NCI-H345 treated with DMSO at 0.1 percent for 48 hours (cell line): ENCODE results near the gene MMEL1.
"Not testable (repeated sequence)": the region's sequence is repeated elsewhere in the genome, so short reads cannot be mapped to it uniquely, and the experiment has no call there.

ENCODE experiments used
- DNase-seq: peaks from one replicate; lab custom pipeline; 2025; ENCODE audit not compliant: unreplicated experiment; lab: John Stamatoyannopoulos, UW

Gene MMEL1

GRCh38 chr1:2628933-2629626 lies 3.7 kb downstream of the MMEL1 start:
- DNase-seq, result no peak

- no peak for DNase-seq
Measured at GRCh38 chr1:2628191-2628932, 4.5 kb downstream of the MMEL1 start.

- no peak for DNase-seq
Measured at GRCh38 chr1:2627746-2628145, 5.1 kb downstream of the MMEL1 start.

DNA sequence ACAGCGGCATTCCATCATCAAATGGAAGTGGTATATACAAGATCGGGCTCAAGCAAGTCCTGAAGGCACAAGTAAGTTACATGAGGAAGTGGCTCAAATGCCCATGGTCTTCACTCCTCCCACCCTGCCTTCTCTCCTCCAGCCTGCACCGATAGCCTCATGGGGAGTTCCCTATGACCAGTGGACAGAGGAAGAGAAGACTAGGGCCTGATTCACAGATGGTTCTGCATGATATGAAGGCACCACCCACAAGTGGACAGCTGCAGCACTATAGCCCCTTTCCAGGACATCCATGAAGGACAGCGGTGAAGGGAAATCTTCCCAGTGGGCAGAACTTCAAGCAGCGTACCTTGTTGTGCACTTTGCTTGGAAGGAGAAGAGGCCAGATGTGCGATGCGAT lies 7.1 kb downstream of the MMEL1 start:
- DNase-seq, result not testable (repeated sequence)

DNA sequence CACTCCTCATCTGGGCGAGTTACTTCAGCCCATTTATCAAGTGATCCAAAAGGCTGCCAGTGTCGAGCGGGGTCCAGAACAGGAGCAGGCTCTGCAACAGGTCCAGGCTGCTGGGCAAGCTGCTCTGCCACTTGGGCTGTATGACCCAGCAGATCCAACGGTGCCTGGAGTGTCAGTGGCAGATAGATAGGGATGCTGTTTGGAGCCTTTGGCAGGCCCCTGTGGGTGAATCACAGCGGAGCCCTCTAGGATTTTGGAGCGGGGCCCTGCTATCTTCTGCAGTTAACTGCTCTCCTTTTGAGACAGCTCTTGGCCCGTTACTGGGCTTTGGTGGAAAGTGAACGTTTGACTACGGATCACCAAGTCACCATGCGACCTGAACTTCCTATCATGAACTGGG lies 7.5 kb downstream of the MMEL1 start:
- no peak for DNase-seq

DNA sequence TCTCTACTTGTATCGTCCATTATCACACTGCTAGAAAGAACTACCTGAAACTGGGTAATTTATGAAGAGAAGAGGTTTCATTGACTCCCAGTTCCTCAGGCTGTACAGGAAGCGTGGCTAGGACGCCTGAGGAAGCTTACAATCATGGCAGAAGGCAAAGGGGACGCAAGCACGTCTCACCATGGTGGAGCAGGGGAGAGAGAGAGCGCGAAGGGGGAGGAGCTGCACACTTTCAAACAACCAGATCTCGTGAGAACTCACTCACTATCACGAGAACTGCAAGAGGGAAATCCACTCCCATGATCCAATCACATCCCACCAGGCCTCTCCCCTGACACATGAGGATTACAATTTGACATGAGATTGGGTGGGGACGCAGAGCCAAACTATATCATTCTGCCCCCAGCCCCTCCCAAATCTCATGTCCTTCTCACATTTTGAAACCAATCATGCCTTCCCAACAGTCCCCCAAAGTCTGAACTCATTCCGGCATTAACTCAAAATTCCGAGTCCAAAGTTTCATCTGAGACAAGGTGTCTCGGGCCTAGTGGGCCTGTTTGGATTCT lies 8.0 kb downstream of the MMEL1 start:
- DNase-seq, result no peak

- DNase-seq, result no peak
Measured at GRCh38 chr1:2623571-2624337, 9.1 kb downstream of the MMEL1 start.

DNA sequence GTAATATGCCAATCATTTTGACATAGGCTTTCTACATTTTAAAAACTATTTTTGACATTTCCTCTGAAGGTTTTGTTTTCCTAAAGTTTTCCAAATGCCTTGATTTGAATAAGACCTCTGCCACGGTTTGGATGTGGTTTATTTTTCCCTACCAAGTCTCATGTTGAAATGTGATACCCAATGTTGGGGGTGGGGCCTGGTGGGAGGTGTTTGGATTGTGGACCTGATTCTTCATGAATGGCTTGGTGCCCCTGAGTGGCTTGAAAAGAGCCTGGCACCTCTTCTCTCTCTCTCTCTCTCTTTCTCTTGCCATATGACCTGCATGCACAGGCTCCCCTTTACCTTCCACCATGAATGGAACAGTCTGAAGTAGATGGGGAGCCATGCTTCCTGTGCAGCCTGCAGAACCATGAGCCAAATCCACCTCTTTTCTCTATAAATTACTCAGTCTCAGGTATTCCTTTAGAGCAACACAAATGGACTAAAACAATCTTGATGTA lies 14.8 kb downstream of the MMEL1 start:
- peak; percentile 26 for DNase-seq

- DNase-seq, result no peak
Measured at GRCh38 chr1:2614145-2614544, 18.7 kb downstream of the MMEL1 start.

GRCh38 chr1:2612591-2613365 lies 20.0 kb downstream of the MMEL1 start:
- no peak for DNase-seq

DNA sequence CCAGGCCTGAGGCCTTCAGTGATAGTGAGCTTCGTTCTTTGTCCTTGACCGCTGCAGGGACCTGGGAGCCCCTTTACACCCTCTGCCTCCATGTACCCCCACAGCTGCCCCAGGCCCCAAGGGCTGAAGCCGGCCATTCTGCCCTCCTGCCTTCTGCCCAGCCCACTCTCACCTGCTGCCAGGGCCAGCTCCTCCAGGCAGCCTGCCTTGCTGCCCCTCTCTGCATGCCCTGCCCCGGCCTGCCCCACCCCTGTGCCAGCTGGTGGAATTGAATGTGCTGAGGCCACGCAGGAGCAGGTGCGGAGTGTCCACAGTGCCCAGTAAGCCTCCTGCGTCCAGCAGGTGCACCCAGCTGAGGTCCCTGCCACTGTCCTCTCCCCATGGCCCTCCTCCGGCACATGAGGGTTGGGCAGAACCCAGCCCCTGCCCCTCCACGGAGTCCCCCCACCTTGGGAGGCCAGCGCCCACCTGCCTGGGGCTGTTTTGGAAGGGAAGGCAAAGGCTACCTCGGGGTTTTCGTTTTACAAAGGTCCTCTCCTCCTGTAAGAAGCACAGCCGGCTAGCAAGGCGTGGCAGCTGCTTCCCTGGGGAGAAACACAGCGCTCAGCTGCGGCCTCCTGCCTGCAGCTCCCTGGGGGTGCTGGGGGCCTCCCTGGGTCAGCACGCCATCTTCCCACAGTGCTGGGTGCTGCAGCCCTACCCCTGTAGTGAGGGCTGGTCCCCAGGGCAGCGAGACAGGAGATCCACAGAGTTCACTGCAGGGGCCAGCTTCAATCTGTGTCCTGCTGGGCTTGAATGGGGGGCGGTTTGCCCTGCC lies 21.0 kb downstream of the MMEL1 start:
- peak; percentile 57 for DNase-seq

GRCh38 chr1:2611031-2611501 lies 21.8 kb downstream of the MMEL1 start:
- peak; percentile 72 for DNase-seq

- no peak for DNase-seq
Measured at GRCh38 chr1:2610036-2610959, 22.5 kb downstream of the MMEL1 start.

DNA sequence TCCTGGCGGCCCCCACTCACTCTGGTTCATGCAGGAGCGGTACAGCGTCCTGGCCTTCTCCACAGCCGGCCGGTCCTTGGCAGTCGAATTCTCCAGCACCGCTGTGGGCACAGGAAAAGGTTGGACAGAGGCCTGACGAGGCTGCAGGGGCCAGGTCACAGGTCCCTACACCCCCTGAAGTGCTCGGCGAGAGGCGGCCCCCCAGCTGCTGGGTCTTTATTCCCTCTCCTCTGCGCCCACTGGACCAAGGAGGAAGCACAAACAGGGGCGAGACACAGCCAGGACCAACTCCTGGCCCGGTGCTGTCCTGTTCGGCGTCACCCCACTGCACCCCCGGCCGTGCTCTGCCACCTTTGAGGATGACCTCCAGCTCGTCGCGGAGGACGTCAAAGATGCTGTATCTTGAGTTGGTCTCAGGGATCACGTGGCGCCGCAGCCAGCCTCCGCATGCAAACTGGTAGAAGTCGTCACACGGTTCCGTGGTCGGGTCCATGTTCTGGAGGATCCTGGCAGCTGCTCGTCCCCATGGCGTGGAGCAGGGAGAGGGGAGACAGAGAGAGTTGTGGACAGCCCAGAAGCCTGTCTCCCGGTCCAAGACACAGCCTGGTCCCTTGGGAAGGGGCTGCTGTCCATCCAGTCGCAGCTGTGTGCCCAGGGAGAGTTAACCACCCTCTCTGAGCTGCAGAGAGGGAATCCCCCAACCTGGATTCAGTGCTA lies 23.3 kb downstream of the MMEL1 start:
- DNase-seq, result no peak

DNA sequence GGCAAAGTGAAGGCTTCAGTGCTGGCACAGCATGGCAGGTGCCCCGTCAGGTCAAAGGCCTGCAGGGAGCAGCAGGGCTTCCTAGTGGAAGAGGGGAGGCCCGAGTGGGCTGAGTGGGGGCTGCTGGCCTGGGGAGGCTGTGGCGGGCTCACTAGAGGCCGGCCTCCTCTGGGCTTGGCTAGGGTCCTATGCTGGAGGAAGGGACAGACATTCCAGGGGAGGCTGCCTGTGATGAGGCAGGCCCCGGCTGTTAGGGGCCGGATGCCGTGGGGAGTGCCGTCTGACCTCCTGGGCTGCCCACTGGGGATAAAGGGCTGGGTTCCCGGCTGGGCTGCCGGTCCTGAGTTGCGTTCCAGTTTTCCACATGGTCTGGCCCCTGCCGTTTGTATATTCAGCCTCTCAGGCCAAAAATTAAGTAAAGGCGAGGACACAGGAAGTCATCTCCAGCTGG lies 25.1 kb downstream of the MMEL1 start:
- no peak for DNase-seq

DNA sequence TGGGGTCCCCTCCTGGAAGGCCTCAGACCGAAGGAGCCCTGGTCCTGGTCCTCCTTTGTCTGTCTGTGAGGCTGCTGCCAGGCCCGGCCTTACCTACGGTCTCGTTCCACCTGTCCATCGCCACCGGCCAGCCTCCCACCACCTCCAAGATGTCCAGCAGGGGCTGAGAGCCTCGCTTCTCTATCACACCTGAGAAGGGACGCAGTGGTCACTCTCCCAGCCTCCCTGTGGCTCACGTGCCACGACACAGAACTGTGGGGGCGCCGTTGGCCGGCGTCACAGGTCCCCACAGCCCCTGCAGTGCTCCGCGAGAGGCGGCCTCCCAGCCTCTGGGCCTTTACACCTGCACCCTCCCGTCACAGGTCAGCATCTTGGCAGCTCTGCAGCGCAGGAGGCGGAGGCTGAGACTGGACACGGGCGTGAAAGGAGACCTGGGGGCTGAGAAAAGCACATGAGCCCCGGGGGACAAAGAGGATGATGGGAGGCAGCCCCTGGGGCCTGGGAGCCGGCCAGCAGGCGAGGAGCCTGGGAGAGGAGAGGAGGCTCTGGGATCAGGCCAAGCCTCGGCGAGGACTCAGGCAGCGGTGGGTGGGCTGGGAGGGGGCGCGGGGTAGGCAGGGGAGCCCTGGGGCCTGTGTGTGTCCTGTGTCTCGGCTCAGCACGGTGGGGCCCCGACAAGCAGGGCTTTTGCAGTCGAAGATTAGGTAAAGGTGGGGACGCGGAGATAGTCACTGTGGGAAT lies 25.8 kb downstream of the MMEL1 start:
- DNase-seq, result no peak

DNA sequence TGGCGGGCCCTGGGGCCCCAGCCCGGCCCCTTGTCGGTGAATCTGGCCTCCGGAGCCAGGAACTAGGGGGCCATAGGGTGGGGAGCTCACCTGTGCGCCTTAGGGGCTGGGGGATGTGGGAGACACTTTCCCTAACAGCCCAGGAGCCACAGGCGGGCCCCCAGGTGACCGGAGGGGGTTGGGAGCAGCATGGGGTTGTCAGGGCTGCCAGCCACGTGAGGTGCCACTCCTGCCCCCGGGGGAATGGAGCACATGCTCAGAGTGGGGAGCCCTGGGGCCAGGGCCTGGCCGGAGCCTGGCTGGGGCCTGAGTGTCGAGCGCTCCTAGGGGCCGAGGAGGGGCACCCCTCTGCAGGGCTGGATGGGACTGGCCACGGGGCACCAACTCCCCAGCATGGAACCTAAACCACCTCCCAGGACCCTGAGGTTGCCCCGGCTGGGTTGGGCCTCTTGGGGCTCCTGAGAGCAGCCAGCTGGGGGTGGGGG lies 26.4 kb downstream of the MMEL1 start:
- no peak for DNase-seq
